ENCODE data around the gene AMACR. TPM values are rescaled to one million over a fixed set of nuclear protein-coding genes. Genes with fewer than 3 reads are reported as not detected.

The AMACR gene
- total and polyA plus RNA-seq, 9 of the 15 experiments (the other 6 are each of a cell fraction or from before 2014, with no cell fraction given): 0.72 to 4.6 (median 4.0) TPM

DNA sequence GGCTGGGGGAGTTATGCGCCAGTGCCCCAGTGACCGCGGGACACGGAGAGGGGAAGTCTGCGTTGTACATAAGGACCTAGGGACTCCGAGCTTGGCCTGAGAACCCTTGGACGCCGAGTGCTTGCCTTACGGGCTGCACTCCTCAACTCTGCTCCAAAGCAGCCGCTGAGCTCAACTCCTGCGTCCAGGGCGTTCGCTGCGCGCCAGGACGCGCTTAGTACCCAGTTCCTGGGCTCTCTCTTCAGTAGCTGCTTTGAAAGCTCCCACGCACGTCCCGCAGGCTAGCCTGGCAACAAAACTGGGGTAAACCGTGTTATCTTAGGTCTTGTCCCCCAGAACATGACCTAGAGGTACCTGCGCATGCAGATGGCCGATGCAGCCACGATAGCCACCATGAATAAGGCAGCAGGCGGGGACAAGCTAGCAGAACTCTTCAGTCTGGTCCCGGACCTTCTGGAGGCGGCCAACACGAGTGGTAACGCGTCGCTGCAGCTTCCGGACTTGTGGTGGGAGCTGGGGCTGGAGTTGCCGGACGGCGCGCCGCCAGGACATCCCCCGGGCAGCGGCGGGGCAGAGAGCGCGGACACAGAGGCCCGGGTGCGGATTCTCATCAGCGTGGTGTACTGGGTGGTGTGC lies 71.4 kb downstream of the AMACR start, which contains the start of gene RXFP3:
TSS of gene RXFP3 (plus strand) at position 6 of the 636 bp plus-strand sequence. CDS start at position 361, 355 bp downstream.
- H3K27ac ChIP-seq (ENCODE audit: extremely low read depth, low read depth, low read length): no peak within 1 kb of the TSS
- BruUV-seq (replicated peaks): no TSS peak
- CTCF ChIA-PET (ENCODE audit: low intra/inter-chr PET ratio): interaction anchor here (3.3 kb wide), 1 partner anchor 501 kb away, joined by 20 read pairs; no protein-coding TSS in a partner anchor
- no peaks in the 10 kb centered on the region for H3K9me1 ChIP-seq (ENCODE audit: control insufficient read depth, insufficient read depth, low read length)
- no peak for TF ChIP-seq ZSCAN29 (IDR thresholded peaks at IDR 0.05)
- no peak for TF ChIP-seq LARP7 (IDR thresholded peaks at IDR 0.05)
- no peak for TF ChIP-seq PRDM10 (IDR thresholded peaks at IDR 0.05; ENCODE audit: partially characterized antibody)
- TF ChIP-seq, protein P1, sequence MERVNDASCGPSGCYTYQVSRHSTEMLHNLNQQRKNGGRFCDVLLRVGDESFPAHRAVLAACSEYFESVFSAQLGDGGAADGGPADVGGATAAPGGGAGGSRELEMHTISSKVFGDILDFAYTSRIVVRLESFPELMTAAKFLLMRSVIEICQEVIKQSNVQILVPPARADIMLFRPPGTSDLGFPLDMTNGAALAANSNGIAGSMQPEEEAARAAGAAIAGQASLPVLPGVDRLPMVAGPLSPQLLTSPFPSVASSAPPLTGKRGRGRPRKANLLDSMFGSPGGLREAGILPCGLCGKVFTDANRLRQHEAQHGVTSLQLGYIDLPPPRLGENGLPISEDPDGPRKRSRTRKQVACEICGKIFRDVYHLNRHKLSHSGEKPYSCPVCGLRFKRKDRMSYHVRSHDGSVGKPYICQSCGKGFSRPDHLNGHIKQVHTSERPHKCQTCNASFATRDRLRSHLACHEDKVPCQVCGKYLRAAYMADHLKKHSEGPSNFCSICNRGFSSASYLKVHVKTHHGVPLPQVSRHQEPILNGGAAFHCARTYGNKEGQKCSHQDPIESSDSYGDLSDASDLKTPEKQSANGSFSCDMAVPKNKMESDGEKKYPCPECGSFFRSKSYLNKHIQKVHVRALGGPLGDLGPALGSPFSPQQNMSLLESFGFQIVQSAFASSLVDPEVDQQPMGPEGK (CRISPR knock-in tag; IDR thresholded peaks at IDR 0.05; ENCODE audit: borderline replicate concordance): no peak
- no peak for TF ChIP-seq SLC30A9 (CRISPR knock-in tag; IDR thresholded peaks at IDR 0.05)
- TF ChIP-seq GABPB1 (CRISPR knock-in tag; IDR thresholded peaks at IDR 0.05): no peak
- no peak for TF ChIP-seq NCOA1 (IDR thresholded peaks at IDR 0.05; ENCODE audit: low read depth)
- H3K4me2 ChIP-seq (ENCODE audit: insufficient read depth, low read length): no peak within 1 kb of the TSS
- no peaks in the 10 kb centered on the region for H4K20me1 ChIP-seq (replicated peaks; ENCODE audit: control insufficient read depth, insufficient read depth, low read length)
- H3K4me1 ChIP-seq (replicated peaks in 1 of 2; ENCODE audit: control insufficient read depth in 2 of 2, insufficient read depth in 2 of 2, low read length in 2 of 2): peaks cover 0 to 18% of the 10 kb centered on the region in 2 experiments; a peak in 2 of 5 replicates
- no peaks in the 10 kb centered on the region for H3K36me3 ChIP-seq (ENCODE audit: control insufficient read depth, insufficient read depth, low read length)
- FAIRE-seq: no peak
- POLR2A ChIA-PET: no interaction called here
- intact Hi-C loops (cut with micrococcal nuclease): no loop called here
- 8% methylated on average over 45 of the region's 45 CpGs for WGBS (ENCODE audit: insufficient coverage, low coverage, missing lambda C conversion rate)
- no peak within 1 kb of the TSS for H3K9ac ChIP-seq (ENCODE audit: insufficient read depth in 1 of 2, low read depth in 2 of 2, low read length in 2 of 2)
- peak; percentile 13; the same call in 1 of the 3 replicates for ATAC-seq
- in situ Hi-C loops (cut with MboI): no loop called here
- no peaks in the 10 kb centered on the region for H3K79me2 ChIP-seq (ENCODE audit: control insufficient read depth, insufficient read depth, low read length)
- H3K4me3 ChIP-seq: no peak within 1 kb of the TSS
- DNase-seq (ENCODE audit: extremely low read depth in 1 of 4, low spot score in 3 of 4): no peak
- no peaks in the 10 kb centered on the region for H3K9me3 ChIP-seq (replicated peaks; ENCODE audit: control insufficient read depth, insufficient read depth, low read depth, low read length)
- H2AFZ ChIP-seq (ENCODE audit: low read depth, low read length): no peak within 1 kb of the TSS
- peaks cover 14 to 32% of the 10 kb centered on the region in 2 experiments for H3K27me3 ChIP-seq (ENCODE audit: control insufficient read depth in 2 of 2, insufficient read depth in 2 of 2, low read length in 2 of 2)

Small RNA genes lying within 50 kb of the gene (small RNA-seq; reads per million reads assigned to genes)
- gene AC139783.1: not detected

Other genes starting within 250 kb of the AMACR start
- not detected in 2 replicates for gene ADAMTS12, start 116.1 kb downstream of the AMACR start, total RNA-seq (2014; rRNA removed)
- not detected in 2 replicates for gene ADAMTS12, start 116.1 kb downstream of the AMACR start, total RNA-seq (2014; rRNA removed; fragmentation: Illumina TruSeq; extraction: Trizol)
- not detected in 2 replicates for gene ADAMTS12, start 116.1 kb downstream of the AMACR start, total RNA-seq (2015; rRNA removed; fragmentation: Illumina TruSeq; extraction: Trizol)
- 0.11 TPM in 1 of 2 replicates, not detected in the other for gene ADAMTS12, start 116.1 kb downstream of the AMACR start, total RNA-seq (2021)
- gene ADAMTS12, start 116.1 kb downstream of the AMACR start, polyA plus RNA-seq (2011; rRNA removed): not detected in 2 replicates
- gene ADAMTS12, start 116.1 kb downstream of the AMACR start, polyA plus RNA-seq (2014; fragmentation: Illumina TruSeq; extraction: Trizol): not detected in 2 replicates
- gene ADAMTS12, start 116.1 kb downstream of the AMACR start, polyA plus RNA-seq (2014; fragmentation: Nextera tagmentation; extraction: Ambion mirVana): not detected
- gene ADAMTS12, start 116.1 kb downstream of the AMACR start, polyA plus RNA-seq (2014; rRNA removed): not detected in 2 replicates
- gene RXFP3, start 71.7 kb downstream of the AMACR start, total RNA-seq (2014; rRNA removed): not detected in 2 replicates
- not detected in 2 replicates for gene RXFP3, start 71.7 kb downstream of the AMACR start, total RNA-seq (2014; rRNA removed; fragmentation: Illumina TruSeq; extraction: Trizol)
- not detected in 2 replicates for gene RXFP3, start 71.7 kb downstream of the AMACR start, total RNA-seq (2015; rRNA removed; fragmentation: Illumina TruSeq; extraction: Trizol)
- not detected in 2 replicates for gene RXFP3, start 71.7 kb downstream of the AMACR start, total RNA-seq (2021)
- not detected in 2 replicates for gene RXFP3, start 71.7 kb downstream of the AMACR start, polyA plus RNA-seq (2011; rRNA removed)
- not detected in 2 replicates for gene RXFP3, start 71.7 kb downstream of the AMACR start, polyA plus RNA-seq (2014; fragmentation: Illumina TruSeq; extraction: Trizol)
- gene RXFP3, start 71.7 kb downstream of the AMACR start, polyA plus RNA-seq (2014; fragmentation: Nextera tagmentation; extraction: Ambion mirVana): not detected
- gene RXFP3, start 71.7 kb downstream of the AMACR start, polyA plus RNA-seq (2014; rRNA removed): not detected in 2 replicates
- gene SLC45A2, start 23.4 kb downstream of the AMACR start, total RNA-seq (2014; rRNA removed): not detected in 2 replicates
- gene SLC45A2, start 23.4 kb downstream of the AMACR start, total RNA-seq (2014; rRNA removed; fragmentation: Illumina TruSeq; extraction: Trizol): 0.06 TPM in 1 of 2 replicates, not detected in the other
- gene SLC45A2, start 23.4 kb downstream of the AMACR start, total RNA-seq (2015; rRNA removed; fragmentation: Illumina TruSeq; extraction: Trizol): 0.23 and 0.25 TPM in 2 replicates
- 0.13 and 0.16 TPM in 2 replicates for gene SLC45A2, start 23.4 kb downstream of the AMACR start, total RNA-seq (2021)
- gene SLC45A2, start 23.4 kb downstream of the AMACR start, polyA plus RNA-seq (2011; rRNA removed): not detected in 2 replicates
- 0.24 TPM in 1 of 2 replicates, not detected in the other for gene SLC45A2, start 23.4 kb downstream of the AMACR start, polyA plus RNA-seq (2014; fragmentation: Illumina TruSeq; extraction: Trizol)
- under 1 TPM; 0.03 to 0.14 TPM for gene SLC45A2, start 23.4 kb downstream of the AMACR start, polyA plus RNA-seq (2014; fragmentation: Nextera tagmentation; extraction: Ambion mirVana)
- gene SLC45A2, start 23.4 kb downstream of the AMACR start, polyA plus RNA-seq (2014; rRNA removed): 0.26 and 0.29 TPM in 2 replicates
- 1.7 and 2.9 TPM in 2 replicates for gene C1QTNF3, start 35.2 kb upstream of the AMACR start, total RNA-seq (2014; rRNA removed)
- gene C1QTNF3, start 35.2 kb upstream of the AMACR start, total RNA-seq (2014; rRNA removed; fragmentation: Illumina TruSeq; extraction: Trizol): 1.8 and 2.4 TPM in 2 replicates
- gene C1QTNF3, start 35.2 kb upstream of the AMACR start, total RNA-seq (2015; rRNA removed; fragmentation: Illumina TruSeq; extraction: Trizol): 3.0 and 3.3 TPM in 2 replicates
- 0.96 and 1.8 TPM in 2 replicates for gene C1QTNF3, start 35.2 kb upstream of the AMACR start, total RNA-seq (2021)
- 1.9 and 3.0 TPM in 2 replicates for gene C1QTNF3, start 35.2 kb upstream of the AMACR start, polyA plus RNA-seq (2011; rRNA removed)
- gene C1QTNF3, start 35.2 kb upstream of the AMACR start, polyA plus RNA-seq (2014; fragmentation: Illumina TruSeq; extraction: Trizol): 1.9 and 2.3 TPM in 2 replicates
- gene C1QTNF3, start 35.2 kb upstream of the AMACR start, polyA plus RNA-seq (2014; fragmentation: Nextera tagmentation; extraction: Ambion mirVana): under 1 TPM; 0.51 to 0.62 TPM
- 2.0 and 2.4 TPM in 2 replicates for gene C1QTNF3, start 35.2 kb upstream of the AMACR start, polyA plus RNA-seq (2014; rRNA removed)

Measured in K562 (cell line).